Osteocyte (in vitro differentiated cells): ENCODE results near the gene LOX. TPM values are rescaled to one million over a fixed set of nuclear protein-coding genes. Genes with fewer than 3 reads are reported as not detected.

Source experiments
- DNase-seq: peaks from one replicate; pipeline ENCODE4 v3.0.0; 2021; ENCODE audit warnings: mixed read lengths; ENCODE audit not compliant: unreplicated experiment; ENCODE audit errors: extremely low spot score
- H3K27ac Mint-ChIP-seq: one replicate; pipeline ENCODE4 v1.8.0; 2021; ENCODE audit warnings: mild to moderate bottlenecking, mixed read lengths; ENCODE audit not compliant: unreplicated experiment
- H3K27me3 Mint-ChIP-seq: one replicate; pipeline ENCODE4 v1.8.0; 2021; ENCODE audit warnings: mixed read lengths; ENCODE audit not compliant: unreplicated experiment
- H3K36me3 Mint-ChIP-seq: one replicate; pipeline ENCODE4 v1.8.0; 2021; ENCODE audit warnings: mixed read lengths; ENCODE audit not compliant: unreplicated experiment
- H3K4me1 Mint-ChIP-seq: one replicate; pipeline ENCODE4 v1.8.0; 2021; ENCODE audit warnings: mixed read lengths; ENCODE audit not compliant: unreplicated experiment
- H3K4me3 Mint-ChIP-seq: one replicate; pipeline ENCODE4 v1.8.0; 2021; ENCODE audit warnings: mild to moderate bottlenecking, moderate library complexity, mixed read lengths; ENCODE audit not compliant: unreplicated experiment
- H3K9me3 Mint-ChIP-seq: one replicate; pipeline ENCODE4 v1.8.0; 2021; ENCODE audit warnings: mixed read lengths; ENCODE audit not compliant: unreplicated experiment
- CTCF ChIP-seq: fragments of 200-600 bp; sonication (generic); IDR thresholded peaks from 2 replicates; pipeline ENCODE4 v1.5.0; 2021; ENCODE audit warnings: antibody characterized with exemption, mild to moderate bottlenecking, moderate library complexity
- long read RNA-seq: library from polyadenylated mRNA; unstranded; transcript quantifications from one replicate; pipeline ENCODE4 v2.0.0, GENCODE V29; 2021
- total RNA-seq: library from RNA; stranded (reverse); gene quantifications from 2 replicates; pipeline ENCODE4 v1.2.1, GENCODE V29; 2021

The LOX gene, protein sequence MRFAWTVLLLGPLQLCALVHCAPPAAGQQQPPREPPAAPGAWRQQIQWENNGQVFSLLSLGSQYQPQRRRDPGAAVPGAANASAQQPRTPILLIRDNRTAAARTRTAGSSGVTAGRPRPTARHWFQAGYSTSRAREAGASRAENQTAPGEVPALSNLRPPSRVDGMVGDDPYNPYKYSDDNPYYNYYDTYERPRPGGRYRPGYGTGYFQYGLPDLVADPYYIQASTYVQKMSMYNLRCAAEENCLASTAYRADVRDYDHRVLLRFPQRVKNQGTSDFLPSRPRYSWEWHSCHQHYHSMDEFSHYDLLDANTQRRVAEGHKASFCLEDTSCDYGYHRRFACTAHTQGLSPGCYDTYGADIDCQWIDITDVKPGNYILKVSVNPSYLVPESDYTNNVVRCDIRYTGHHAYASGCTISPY
- total RNA-seq, result 72.0 and 75.8 TPM in 2 replicates
- long read RNA-seq, full-length matches to known transcripts, result 152 of 182 reads
- long read RNA-seq, partial matches to known transcripts, result 7 of 182 reads
- long read RNA-seq, other reads (novel, unspliced or antisense), result 23 of 182 reads

GRCh38 chr5:122078116-122079110, at the start of gene LOX:
Gene LOX (minus strand): TSS chr5:122078259. CDS start chr5:122077985, 274 bp downstream.
- no peak for TF ChIP-seq CTCF
- Mint-ChIP-seq H3K4me1 (peaks cover 42% of the 10 kb centered on the region), H3K9me3 (no peaks in the 10 kb centered on the region), H3K36me3 (no peaks in the 10 kb centered on the region), H3K4me3 (peak within 1 kb of the TSS; percentile 93), H3K27me3 (no peaks in the 10 kb centered on the region), H3K27ac (peak within 1 kb of the TSS; percentile 92)
- peak; percentile 88 for DNase-seq

GRCh38 chr5:122126756-122127321, 48.8 kb upstream of the LOX start:
- DNase-seq, result no peak
- H3K27ac Mint-ChIP-seq, result peak overlapping the region; percentile 62
- no peaks in the 10 kb centered on the region for H3K27me3 Mint-ChIP-seq
- no peaks in the 10 kb centered on the region for H3K36me3 Mint-ChIP-seq
- no peak overlapping the region for H3K4me3 Mint-ChIP-seq
- TF ChIP-seq CTCF, result no peak
- H3K9me3 Mint-ChIP-seq, result no peaks in the 10 kb centered on the region
- H3K4me1 Mint-ChIP-seq, result peaks cover 20% of the 10 kb centered on the region

DNA sequence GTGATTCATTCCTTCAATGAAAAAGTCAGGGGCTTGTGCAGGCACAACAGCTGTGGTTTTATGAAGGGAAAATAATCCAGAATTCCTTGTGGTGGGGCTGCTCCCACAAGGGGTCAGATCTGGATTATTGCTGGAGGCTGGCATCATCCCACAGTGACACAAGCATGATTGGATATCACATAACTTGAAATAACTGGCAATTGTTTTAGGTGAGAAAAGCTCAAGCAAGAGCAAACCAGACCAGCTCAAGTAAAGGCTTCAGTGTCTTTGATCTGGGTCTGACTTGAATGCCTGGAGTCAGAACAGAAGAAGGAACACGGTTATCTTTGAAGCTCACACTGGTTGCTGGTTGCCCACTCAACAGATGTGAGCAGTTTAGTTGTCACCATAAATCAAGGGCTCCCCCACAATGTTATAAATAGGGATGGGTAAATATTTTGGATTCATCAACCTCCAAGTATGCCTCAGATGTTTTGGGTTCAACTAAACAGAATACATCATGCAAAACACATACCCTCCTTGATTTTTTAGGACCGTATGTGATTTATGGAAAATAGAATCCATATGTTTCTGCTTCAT, 48.2 kb upstream of the LOX start:
- Mint-ChIP-seq H3K27ac (peak overlapping the region; percentile 62), H3K27me3 (no peaks in the 10 kb centered on the region), H3K36me3 (no peaks in the 10 kb centered on the region), H3K9me3 (no peaks in the 10 kb centered on the region), H3K4me3 (no peak overlapping the region), H3K4me1 (peaks cover 20% of the 10 kb centered on the region)
- no peak for DNase-seq
- TF ChIP-seq CTCF, result no peak

- Mint-ChIP-seq H3K4me1 (peaks cover 16% of the 10 kb centered on the region), H3K27ac (no peak overlapping the region), H3K27me3 (no peaks in the 10 kb centered on the region), H3K36me3 (no peaks in the 10 kb centered on the region), H3K9me3 (no peaks in the 10 kb centered on the region), H3K4me3 (no peak overlapping the region)
- TF ChIP-seq CTCF, result no peak
- no peak for DNase-seq
Measured at GRCh38 chr5:122124766-122125165, 46.7 kb upstream of the LOX start.
